NCI-H82 treated with DMSO at 0.1 percent for 48 hours (cell line): Measurements from ENCODE around the gene CTBP1.

Experiments used
- DNase-seq: peaks from one replicate; lab custom pipeline; 2025; ENCODE audit not compliant: unreplicated experiment; lab: John Stamatoyannopoulos, UW

CTBP1 gene

GRCh38 chr4:1225272-1226143, 23.4 kb downstream of the CTBP1 start:
- DNase-seq, result no peak

GRCh38 chr4:1223841-1224809, 24.8 kb downstream of the CTBP1 start:
- no peak for DNase-seq

DNA sequence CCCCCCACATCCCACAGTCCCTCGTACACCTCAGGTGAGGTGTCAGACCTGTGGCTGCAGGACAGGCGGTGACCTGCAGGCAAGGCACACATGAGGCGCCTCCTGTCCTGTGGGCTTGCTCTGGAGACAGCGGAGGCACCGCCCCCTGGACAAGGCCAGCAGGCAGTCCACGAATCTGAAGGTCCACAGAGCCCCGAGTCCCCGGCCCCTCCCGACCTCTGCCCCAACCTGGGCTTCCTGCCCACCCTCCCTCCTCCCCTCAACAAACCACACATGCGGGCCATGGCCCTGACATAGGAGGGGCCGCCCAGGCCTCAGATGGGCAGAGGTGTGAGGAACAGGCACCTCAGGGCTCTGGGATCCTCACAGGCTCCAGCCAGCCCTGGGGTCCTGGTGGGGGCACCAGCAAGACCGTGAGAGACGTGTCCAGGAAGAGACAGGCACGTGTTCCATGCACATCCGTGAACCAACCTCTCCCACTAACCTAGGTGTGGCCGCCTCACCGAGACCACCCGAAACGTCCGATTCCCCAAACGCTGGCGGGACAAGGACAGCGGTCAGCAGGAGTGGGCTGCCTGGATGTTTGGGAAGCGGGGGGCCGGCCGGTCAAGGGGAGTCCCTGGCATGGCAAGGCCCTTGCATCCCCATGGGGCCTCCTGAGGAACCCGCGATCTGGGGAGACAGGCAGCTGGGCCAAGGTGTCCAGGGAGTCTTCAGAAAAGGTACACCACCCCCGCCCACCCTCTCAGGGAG, 25.8 kb downstream of the CTBP1 start:
- no peak for DNase-seq

DNA sequence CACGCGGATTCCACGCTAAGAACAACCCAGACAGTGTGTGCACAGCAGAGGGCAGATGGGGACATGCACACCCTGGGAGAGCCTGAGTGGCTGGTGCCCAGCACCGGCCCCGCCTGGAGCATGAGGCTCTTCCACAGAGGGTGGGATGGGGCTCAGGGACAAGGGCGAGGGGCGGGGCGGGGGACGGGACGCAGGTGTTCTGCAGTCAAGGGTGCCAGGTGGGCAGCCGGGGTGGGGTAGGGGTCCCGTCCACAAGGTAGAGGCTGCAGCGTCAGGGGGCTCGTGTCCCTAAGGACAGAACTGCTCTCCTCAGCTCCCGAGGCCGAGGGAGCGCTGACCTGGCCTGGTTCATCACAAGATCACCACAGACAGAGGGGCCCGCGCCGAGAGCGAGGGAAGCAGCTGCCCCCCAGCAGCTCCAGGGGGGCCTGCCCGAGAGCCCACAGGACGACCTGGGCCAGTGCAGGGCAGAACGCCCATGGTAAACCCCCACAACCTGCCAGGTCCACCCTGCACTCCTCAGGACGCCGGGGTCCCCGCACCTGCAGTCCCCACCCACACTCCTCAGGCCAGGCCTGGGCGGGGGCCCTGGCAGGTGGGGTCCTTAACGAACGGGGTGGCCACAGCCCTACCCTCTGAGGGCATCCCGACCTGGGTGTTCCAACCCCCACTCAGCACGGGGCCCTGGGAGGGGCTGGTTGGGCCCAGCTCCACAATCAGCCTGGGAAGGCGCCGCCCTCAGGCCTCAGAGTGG, 26.7 kb downstream of the CTBP1 start:
- no peak for DNase-seq

DNA sequence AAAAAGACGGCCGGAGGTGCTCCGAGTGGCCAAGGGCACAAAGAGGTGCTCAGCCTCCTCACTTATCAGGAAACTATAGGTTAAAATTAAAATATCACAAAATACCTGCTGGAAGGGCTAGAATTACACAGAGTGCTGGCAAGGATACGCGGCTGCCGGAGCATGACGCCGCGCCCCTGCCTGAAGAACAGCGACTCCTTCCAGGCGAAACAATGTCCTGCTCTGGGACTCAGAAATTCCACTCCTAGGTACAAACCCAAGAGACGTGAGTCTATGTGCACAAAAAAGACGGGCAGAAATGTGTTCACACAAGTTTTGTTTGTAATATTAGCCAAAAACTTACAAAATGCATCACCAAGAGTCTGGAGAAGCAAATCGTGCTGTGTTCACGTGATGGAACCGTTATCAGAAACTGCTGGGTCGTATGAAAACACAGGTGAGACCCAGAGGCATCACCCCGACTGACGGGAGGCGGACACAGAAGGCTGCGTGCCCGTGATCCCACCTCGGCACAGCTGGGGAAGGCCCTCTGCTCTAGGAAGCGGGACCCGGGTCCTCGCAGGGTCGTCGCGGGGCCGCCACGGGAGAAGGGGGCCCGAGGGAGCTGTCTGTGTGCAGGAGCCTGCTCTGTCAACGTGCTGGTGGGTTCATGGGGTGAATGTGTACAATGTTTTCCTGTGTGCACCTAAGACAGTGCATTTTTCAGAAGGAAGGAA, 27.6 kb downstream of the CTBP1 start:
- no peak for DNase-seq

GRCh38 chr4:1220566-1220965, 28.4 kb downstream of the CTBP1 start:
- DNase-seq, result no peak

DNA sequence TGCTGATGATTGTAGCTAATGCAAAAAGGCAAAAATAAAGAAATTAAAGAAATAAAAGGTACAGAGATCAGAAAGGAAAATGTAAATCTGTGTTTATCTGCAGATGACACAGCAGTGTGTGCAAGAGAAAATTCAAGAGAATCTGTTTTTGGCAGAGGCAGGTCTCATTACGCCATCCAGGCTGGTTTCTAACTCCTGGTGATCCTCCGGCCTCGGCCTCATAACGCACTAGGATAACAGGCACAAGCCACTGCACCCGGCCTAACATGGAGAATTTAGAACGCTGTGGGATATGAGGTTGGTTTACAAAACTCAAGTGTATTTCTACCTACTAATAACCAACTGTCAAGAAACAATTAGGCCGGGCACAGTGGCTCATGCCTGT, 29.4 kb downstream of the CTBP1 start:
- no peak for DNase-seq

GRCh38 chr4:1218634-1219565, 30.0 kb downstream of the CTBP1 start:
- DNase-seq, result no peak

GRCh38 chr4:1217366-1217765, 31.6 kb downstream of the CTBP1 start:
- DNase-seq, result no peak

- DNase-seq, result no peak
These were observed 32.0 kb downstream of the CTBP1 start for GRCh38 chr4:1216869-1217294.

- no peak for DNase-seq
These were observed 32.8 kb downstream of the CTBP1 start for GRCh38 chr4:1216076-1216614.

- no peak for DNase-seq
These were observed 33.5 kb downstream of the CTBP1 start for GRCh38 chr4:1215141-1216075.

DNA sequence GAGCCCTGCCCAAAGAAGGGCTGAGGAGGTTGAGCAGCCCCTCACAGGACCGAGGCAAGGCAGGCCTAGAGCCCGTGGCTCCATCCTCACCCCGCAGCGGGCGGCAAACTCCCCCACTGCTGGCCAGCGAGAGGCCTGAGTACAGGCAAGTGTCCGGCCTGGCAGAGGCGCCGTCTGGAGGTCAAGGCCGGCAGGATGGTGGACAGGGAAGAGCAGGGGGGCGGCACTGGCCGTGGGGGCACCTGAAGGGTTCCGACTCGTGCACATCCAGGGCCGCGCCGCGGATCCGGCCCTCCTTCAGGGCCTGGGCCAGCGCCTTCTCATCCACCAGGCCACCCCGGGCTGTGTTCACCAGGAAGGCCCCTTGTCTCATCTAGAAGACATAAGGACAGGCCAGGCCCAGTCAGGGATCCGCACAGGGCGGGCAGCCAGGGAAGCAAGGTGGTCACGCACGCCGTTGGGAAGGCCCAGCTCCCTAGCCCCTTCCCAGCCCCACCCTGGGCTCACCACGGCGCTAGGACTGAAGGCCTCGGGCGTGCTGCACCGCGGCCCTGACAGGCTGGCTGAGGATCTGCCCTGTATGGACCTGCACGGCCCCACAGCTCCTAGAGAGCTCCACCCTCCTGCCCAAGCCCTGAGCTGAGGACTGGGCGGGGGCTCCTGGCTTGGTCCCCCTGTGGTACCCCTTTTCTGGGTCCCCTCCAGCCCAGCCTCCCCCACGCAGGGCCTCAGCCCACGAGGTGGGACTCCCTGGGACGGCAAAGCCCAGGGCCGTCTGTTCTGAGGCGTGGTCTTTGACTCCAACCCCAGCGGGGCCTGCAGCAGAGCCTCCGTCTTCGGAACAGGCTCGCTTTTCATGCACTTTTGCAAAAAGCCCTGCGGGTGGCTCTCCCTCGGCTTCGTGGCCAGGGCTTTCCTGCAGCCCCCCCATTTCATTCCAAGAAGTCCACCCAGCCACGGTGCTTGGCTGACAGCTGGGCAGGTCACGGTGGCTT, 34.5 kb downstream of the CTBP1 start:
- DNase-seq, result no peak

DNA sequence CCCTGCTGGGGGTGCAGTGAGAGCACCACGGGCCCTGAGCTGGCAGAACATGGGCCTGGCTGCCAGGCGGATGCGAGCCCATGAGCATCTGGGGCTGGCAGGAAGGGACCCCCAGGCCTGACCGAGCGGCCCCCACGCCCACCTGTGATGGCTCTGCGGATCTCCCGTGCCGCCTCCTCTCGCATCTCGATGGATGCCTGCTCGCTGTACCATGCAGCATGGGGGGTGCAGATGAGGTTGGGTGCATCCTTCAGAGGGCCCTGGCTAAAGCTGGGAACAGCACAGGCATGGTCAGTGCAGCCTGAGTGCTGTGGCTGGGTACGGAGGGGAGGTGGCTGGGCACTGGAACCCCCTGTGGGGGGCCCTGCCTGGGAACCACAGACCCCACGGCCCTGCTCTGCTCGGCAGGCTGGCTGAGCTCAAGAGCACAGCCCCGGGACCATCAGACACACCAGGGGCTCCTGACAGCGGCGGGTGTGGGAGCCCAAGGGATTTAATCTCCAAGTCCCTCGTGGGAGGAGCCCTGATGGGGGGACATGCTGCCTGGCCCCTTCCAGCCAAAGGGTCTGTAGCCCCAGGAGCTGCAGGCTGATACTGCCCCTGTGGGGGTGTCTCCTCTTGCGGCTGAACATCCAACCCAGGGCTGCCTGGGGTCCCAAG, 35.5 kb downstream of the CTBP1 start:
- DNase-seq, result no peak

- DNase-seq, result no peak
These were observed 36.2 kb downstream of the CTBP1 start for GRCh38 chr4:1212546-1213335.
